LNCaP clone FGC (cell line): ENCODE results near the gene SLC13A3.

Experiments
- DNase-seq: peaks from one replicate; pipeline ENCODE4 v3.0.0-alpha.2; 2011; ENCODE audit warnings: low read depth
- H3K4me3 ChIP-seq: 2 replicates; pipeline ENCODE4 v1.5.1; 2011; ENCODE audit warnings: mild to moderate bottlenecking, low read depth, low read length, control low read depth
- TF ChIP-seq, protein P1 (sequence below): IDR thresholded peaks from 2 replicates; pipeline ENCODE4 v1.5.1; 2012; ENCODE audit warnings: mild to moderate bottlenecking; ENCODE audit not compliant: control insufficient read depth, insufficient read depth; ENCODE audit errors: extremely low read depth

Gene SLC13A3

GRCh38 chr20:46548688-46549087 lies 102.6 kb downstream of the SLC13A3 start:
- TF ChIP-seq, protein P1, sequence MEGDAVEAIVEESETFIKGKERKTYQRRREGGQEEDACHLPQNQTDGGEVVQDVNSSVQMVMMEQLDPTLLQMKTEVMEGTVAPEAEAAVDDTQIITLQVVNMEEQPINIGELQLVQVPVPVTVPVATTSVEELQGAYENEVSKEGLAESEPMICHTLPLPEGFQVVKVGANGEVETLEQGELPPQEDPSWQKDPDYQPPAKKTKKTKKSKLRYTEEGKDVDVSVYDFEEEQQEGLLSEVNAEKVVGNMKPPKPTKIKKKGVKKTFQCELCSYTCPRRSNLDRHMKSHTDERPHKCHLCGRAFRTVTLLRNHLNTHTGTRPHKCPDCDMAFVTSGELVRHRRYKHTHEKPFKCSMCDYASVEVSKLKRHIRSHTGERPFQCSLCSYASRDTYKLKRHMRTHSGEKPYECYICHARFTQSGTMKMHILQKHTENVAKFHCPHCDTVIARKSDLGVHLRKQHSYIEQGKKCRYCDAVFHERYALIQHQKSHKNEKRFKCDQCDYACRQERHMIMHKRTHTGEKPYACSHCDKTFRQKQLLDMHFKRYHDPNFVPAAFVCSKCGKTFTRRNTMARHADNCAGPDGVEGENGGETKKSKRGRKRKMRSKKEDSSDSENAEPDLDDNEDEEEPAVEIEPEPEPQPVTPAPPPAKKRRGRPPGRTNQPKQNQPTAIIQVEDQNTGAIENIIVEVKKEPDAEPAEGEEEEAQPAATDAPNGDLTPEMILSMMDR: no peak
- no peak for DNase-seq
- no peak overlapping the region for H3K4me3 ChIP-seq

DNA sequence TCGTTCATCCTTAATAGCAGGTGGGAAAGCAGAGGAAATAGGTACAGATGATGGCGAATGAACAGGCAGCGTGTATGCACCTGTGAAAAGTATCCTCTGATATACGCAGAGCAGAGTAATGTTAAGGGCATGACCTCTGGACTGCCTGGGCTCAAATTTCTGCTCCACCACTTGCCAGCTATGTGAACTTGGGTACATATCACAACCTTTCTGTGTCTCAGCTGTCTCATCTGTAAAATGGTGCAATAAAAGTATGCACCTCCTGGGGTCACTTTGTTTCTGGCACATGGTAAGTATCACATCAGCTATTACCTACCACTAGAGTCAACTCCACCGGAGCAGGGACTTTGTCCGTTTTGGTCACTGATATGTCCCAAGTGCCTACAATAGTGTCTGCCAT lies 103.3 kb downstream of the SLC13A3 start:
- no peak for DNase-seq
- TF ChIP-seq, protein P1: no peak
- no peak overlapping the region for H3K4me3 ChIP-seq

DNA sequence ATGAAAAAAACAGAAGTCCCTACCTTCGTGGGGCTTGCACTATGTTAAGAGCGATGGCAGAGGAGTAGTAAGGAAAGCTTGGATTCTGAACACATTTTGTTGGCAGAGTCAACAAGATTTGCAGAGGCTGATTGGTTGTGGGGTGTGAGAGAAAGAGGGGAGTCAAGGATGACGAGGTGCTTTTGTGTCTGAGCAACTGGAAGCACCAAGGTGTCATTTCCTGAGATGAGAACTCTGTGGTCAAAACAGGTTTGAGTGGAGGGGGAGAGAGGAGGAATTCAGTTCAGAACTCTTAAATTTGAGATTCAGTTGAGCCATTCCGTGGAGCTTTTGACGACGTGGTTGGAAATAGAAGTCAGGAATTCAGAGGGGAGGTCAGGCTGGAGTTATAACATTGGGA lies 104.3 kb downstream of the SLC13A3 start:
- DNase-seq: no peak
- H3K4me3 ChIP-seq: no peak overlapping the region
- TF ChIP-seq, protein P1: no peak

DNA sequence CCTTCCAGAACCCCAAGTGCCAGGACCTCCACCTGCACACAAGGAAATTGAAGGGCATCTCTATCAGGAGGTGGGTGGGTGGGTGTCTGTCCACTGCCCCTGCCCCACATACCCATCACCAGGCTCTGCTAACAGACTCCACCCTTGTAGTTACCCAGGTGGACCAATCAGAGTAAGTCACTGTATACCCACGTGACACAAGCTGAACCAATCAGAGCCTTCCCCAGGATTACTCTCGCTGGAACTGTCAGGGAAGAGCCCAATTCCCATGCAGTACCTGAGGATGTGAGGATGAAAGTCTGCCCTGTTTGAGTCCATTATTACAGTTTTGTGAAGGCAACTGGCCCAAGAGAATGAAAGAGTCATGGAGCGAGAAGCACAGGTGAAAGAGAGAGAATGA lies 105.0 kb downstream of the SLC13A3 start:
- no peak for DNase-seq
- H3K4me3 ChIP-seq: no peak overlapping the region
- TF ChIP-seq, protein P1: no peak

- TF ChIP-seq, protein P1: no peak
- H3K4me3 ChIP-seq: no peak overlapping the region
- no peak for DNase-seq
Observed at GRCh38 chr20:46545827-46546138, 105.5 kb downstream of the SLC13A3 start.

- H3K4me3 ChIP-seq: no peak overlapping the region
- DNase-seq: no peak
- TF ChIP-seq, protein P1: no peak
Observed at GRCh38 chr20:46545077-46545826, 106.0 kb downstream of the SLC13A3 start.

DNA sequence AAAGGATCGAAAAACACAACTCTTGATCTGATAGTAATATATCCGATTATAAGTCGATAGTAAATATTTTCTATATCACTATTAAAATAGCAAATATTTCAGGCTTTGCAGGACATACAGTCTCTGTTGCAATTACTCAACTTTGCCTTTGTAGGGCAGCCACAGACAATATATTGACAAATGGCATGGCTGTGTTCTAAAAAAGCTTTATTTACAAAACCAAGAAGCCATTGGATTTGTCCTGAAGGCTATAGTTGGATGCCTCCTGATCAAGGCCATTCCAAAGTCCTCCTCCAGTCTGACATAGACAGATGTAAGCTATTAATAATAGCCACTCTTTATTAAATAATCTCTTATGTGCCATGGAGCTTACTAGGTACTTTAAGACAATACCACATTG lies 106.7 kb downstream of the SLC13A3 start:
- no peak overlapping the region for H3K4me3 ChIP-seq

More for the DNA sequence above, 106.7 kb downstream of the SLC13A3 start:
- TF ChIP-seq, protein P1: no peak
- no peak for DNase-seq
